Measurements from ENCODE around the gene C5orf63. TPM values are rescaled to one million over a fixed set of nuclear protein-coding genes. Genes with fewer than 3 reads are reported as not detected.
"Not testable (repeated sequence)": the region's sequence is repeated elsewhere in the genome, so short reads cannot be mapped to it uniquely, and the experiment has no call there.

C5orf63 gene
- not detected for total RNA-seq

- H3K9me3 ChIP-seq, result no peaks in the 10 kb centered on the region
- intact Hi-C loops (cut with DNase I), result loop anchor here (5.0 kb wide), 1 partner anchor 41 kb away; the partner anchor contains the start of gene MARCHF3
- H3K4me3 ChIP-seq, result peak within 1 kb of the TSS; percentile 67 to 68
- H3K27ac ChIP-seq, result no peak within 1 kb of the TSS
- no peaks in the 10 kb centered on the region for H3K4me1 ChIP-seq
- H3K36me3 ChIP-seq, result no peaks in the 10 kb centered on the region
- H3K27me3 ChIP-seq, result no peaks in the 10 kb centered on the region
- no peak for TF ChIP-seq CTCF (IDR thresholded peaks at IDR 0.05)
- no peak for DNase-seq (ENCODE audit: low spot score in 2 of 2)
Measured at GRCh38 chr5:127072861-127073846, at the start of gene C5orf63. Gene C5orf63 (minus strand): TSS chr5:127073502. CDS start chr5:127058995, 14,507 bp downstream.

- Histone ChIP-seq H3K9me3 (no peaks in the 10 kb centered on the region), H3K36me3 (no peaks in the 10 kb centered on the region), H3K27ac (no peak overlapping the region), H3K27me3 (no peaks in the 10 kb centered on the region), H3K4me1 (no peaks in the 10 kb centered on the region), H3K4me3 (no peak overlapping the region)
- intact Hi-C loops (cut with DNase I), result no loop called here
- TF ChIP-seq CTCF (IDR thresholded peaks at IDR 0.05), result no peak
- no peak for DNase-seq (ENCODE audit: low spot score in 2 of 2)
Measured at GRCh38 chr5:127112347-127112864, 39.1 kb upstream of the C5orf63 start.

GRCh38 chr5:127111112-127111511 lies 37.8 kb upstream of the C5orf63 start:
- Histone ChIP-seq H3K27me3 (no peaks in the 10 kb centered on the region), H3K9me3 (no peaks in the 10 kb centered on the region), H3K4me1 (no peaks in the 10 kb centered on the region), H3K4me3 (no peak overlapping the region), H3K27ac (no peak overlapping the region), H3K36me3 (no peaks in the 10 kb centered on the region)
- no peak for DNase-seq (ENCODE audit: low spot score in 2 of 2)
- intact Hi-C loops (cut with DNase I), result no loop called here
- TF ChIP-seq CTCF (IDR thresholded peaks at IDR 0.05), result no peak

- H3K4me1 ChIP-seq; H3K27me3 ChIP-seq; H3K36me3 ChIP-seq; H3K9me3 ChIP-seq; intact Hi-C loops (cut with DNase I); H3K27ac ChIP-seq; DNase-seq (ENCODE audit: low spot score in 2 of 2); H3K4me3 ChIP-seq: not testable (repeated sequence)
Measured at GRCh38 chr5:127108624-127109260, 35.4 kb upstream of the C5orf63 start.

GRCh38 chr5:127101935-127102334 lies 28.6 kb upstream of the C5orf63 start:
- no peaks in the 10 kb centered on the region for H3K36me3 ChIP-seq
- intact Hi-C loops (cut with DNase I), result no loop called here
- no peaks in the 10 kb centered on the region for H3K27me3 ChIP-seq
- H3K4me1 ChIP-seq, result no peaks in the 10 kb centered on the region
- H3K9me3 ChIP-seq, result no peaks in the 10 kb centered on the region
- TF ChIP-seq CTCF (IDR thresholded peaks at IDR 0.05), result no peak
- no peak for DNase-seq (ENCODE audit: low spot score in 2 of 2)
- no peak overlapping the region for H3K4me3 ChIP-seq
- no peak overlapping the region for H3K27ac ChIP-seq

- intact Hi-C loops (cut with DNase I), result no loop called here
- H3K27ac ChIP-seq, result no peak overlapping the region
- H3K27me3 ChIP-seq, result no peaks in the 10 kb centered on the region
- no peaks in the 10 kb centered on the region for H3K4me1 ChIP-seq
- no peaks in the 10 kb centered on the region for H3K36me3 ChIP-seq
- no peak for TF ChIP-seq CTCF (IDR thresholded peaks at IDR 0.05)
- H3K9me3 ChIP-seq, result no peaks in the 10 kb centered on the region
- no peak overlapping the region for H3K4me3 ChIP-seq
- no peak for DNase-seq (ENCODE audit: low spot score in 2 of 2)
Measured at GRCh38 chr5:127101533-127101932, 28.2 kb upstream of the C5orf63 start.
